Panc1 (cell line): ENCODE data around the gene DUS1L. TPM values are rescaled to one million over a fixed set of nuclear protein-coding genes. Genes with fewer than 3 reads are reported as not detected.

Experiments
- ATAC-seq: fragments of 200-7000 bp; cut with Tn5 transposase; 2 replicates; pipeline ENCODE4 v1.9.1; 2020; ENCODE audit warnings: mild to moderate bottlenecking, moderate library complexity
- BruUV-seq: library from RNA; stranded (reverse); fragments of 400-500 nt; replicated peaks from 2 replicates; lab custom pipeline; 2021; lab: Mats Ljungman, UMichigan
- CTCF ChIA-PET: fragments of 300-600 bp; sonication (Branson Sonifier 250); formaldehyde crosslinking; loops from one replicate; lab custom pipeline; 2022; ENCODE audit warnings: antibody characterized with exemption; lab: Charles Lee
- POLR2A ChIA-PET: fragments of 300-600 bp; sonication (Branson Sonifier 250); formaldehyde crosslinking; loops from one replicate; lab custom pipeline; 2022; ENCODE audit warnings: antibody characterized with exemption; lab: Charles Lee
- DNase-seq: peaks from one replicate; pipeline ENCODE4 v3.0.0-alpha.2; 2010; ENCODE audit warnings: low read depth, low spot score
- H3K27ac ChIP-seq: 2 replicates; pipeline ENCODE4 v1.5.1; 2011; ENCODE audit warnings: mild to moderate bottlenecking, low read length, inconsistent platforms
- H3K27me3 ChIP-seq: fragments of 200-500 bp; sonication (Bioruptor generic); 2 replicates; pipeline ENCODE4 v1.6.0; 2014; ENCODE audit warnings: low read length, inconsistent platforms; ENCODE audit not compliant: control insufficient read depth, insufficient read depth
- H3K36me3 ChIP-seq: fragments of 200-500 bp; sonication (Bioruptor generic); 2 replicates; pipeline ENCODE4 v1.5.1; 2014; ENCODE audit warnings: inconsistent platforms, mild to moderate bottlenecking, low read length, moderate library complexity; ENCODE audit not compliant: control insufficient read depth, insufficient read depth
- H3K4me1 ChIP-seq: 2 replicates; pipeline ENCODE4 v1.5.1; 2011; ENCODE audit warnings: inconsistent platforms, mild to moderate bottlenecking, low read length, moderate library complexity; ENCODE audit not compliant: control insufficient read depth, insufficient read depth
- H3K4me3 ChIP-seq, 2 experiments: 2 replicates each; pipeline ENCODE4 v1.5.1; 2011 to 2012; ENCODE audit warnings: low read depth in 2 of 2, low read length in 2 of 2, mild to moderate bottlenecking in 2 of 2, inconsistent platforms in 1 of 2, moderate library complexity in 1 of 2
- H3K9me3 ChIP-seq: fragments of 200-500 bp; sonication (Bioruptor generic); 2 replicates; pipeline ENCODE4 v1.5.1; 2014; ENCODE audit warnings: low read depth, mild to moderate bottlenecking, inconsistent platforms, low read length, moderate library complexity; ENCODE audit not compliant: control insufficient read depth, insufficient read depth
- POLR2AphosphoS5 ChIP-seq: IDR thresholded peaks from 2 replicates; pipeline ENCODE4 v1.6.1; 2012; ENCODE audit warnings: mild to moderate bottlenecking, low read depth, low read length, moderate library complexity
- SIN3A ChIP-seq: IDR thresholded peaks from 2 replicates; pipeline ENCODE4 v1.6.1; 2012; ENCODE audit warnings: low read depth, mild to moderate bottlenecking, low read length, moderate library complexity, borderline replicate concordance; ENCODE audit not compliant: insufficient read depth
- TCF7L2 ChIP-seq: IDR thresholded peaks from 2 replicates; pipeline ENCODE4 v1.6.1; 2011; ENCODE audit warnings: mild to moderate bottlenecking, low read depth, low read length, inconsistent platforms
- in situ Hi-C: cut with HindIII; loops from 2 replicates; pipeline ENCODE4 v1.10.0; 2016; ENCODE audit warnings: low sequenced_read_pairs, low pct_unique_long_range_greater_than_20kb
- intact Hi-C: fragments of 100-400 bp; cut with micrococcal nuclease; formaldehyde crosslinking; loops from one replicate; pipeline ENCODE4 v1.10.0; 2022; ENCODE audit not compliant: unreplicated experiment
- total RNA-seq: library from RNA; stranded (reverse); gene quantifications from one replicate; pipeline ENCODE4 v1.2.1, GENCODE V29; 2021; ENCODE audit not compliant: unreplicated experiment
- TF ChIP-seq, protein P1 (sequence below): fragments of 450-650 bp; IDR thresholded peaks from 2 replicates; pipeline ENCODE4 v1.5.1; 2017; ENCODE audit warnings: mild to moderate bottlenecking
- TF ChIP-seq, protein P2 (sequence below), 2 experiments: IDR thresholded peaks; 2 replicates each; pipeline ENCODE4 v1.6.1; 2011 to 2012; ENCODE audit warnings: low read depth in 2 of 2, control low read depth in 1 of 2, low read length in 1 of 2, mild to moderate bottlenecking in 1 of 2, moderate library complexity in 1 of 2; ENCODE audit not compliant: insufficient read depth in 1 of 2

The DUS1L gene
- total RNA-seq, 1 experiment from 2014 or later = 115 TPM

DNA sequence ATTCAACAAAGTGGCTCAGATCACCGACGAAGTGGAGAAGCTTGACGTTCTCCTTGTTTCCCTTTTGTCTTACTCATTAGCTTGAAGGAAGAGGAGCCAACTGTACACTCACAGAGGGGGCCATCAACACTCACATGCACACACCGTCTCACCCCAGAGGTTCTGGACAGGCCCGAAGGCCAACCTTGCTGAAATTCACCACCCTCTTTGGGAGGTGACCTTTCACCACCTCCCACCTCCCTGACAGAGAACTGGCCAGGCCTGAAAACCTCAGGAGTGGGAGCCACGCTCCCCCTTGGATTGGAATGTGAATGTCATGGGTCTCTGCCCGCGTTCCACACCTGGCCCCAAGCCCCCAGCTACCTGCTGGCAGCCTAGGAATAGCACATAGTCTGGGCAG is 30.1 kb downstream of the DUS1L start:
- in situ Hi-C loops = no loop called here

DNA sequence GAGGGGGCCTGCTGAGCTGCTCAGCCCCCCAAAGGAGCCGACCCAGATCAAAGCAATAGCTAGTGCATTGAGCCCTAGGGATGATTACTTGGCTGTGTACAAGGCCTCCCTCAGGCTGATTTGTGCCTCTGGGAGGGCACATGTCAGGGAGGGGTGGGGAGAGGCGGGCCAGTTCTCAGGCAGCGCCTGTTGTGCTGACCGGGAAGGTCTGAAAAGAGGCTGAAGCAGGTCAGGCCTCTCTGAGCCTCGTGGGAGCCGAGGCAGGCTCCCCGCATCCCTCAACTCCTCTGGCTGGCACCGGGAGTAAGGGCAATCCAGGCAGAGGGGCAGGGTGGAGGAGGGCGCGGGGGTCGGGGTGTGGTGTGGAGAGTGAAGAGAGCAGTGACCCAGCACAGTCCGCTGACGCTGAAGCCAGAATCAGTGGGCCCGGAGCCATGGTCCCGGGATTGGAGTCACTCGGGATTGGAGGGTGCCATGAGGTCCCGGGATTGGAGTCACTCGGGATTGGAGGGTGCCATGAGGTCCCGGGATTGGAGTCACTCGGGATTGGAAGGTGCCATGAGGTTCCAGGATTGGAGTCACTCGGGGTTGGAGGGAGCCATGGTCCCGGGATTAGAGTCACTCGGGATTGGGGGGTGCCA is 31.1 kb downstream of the DUS1L start:
- no TSS peak for BruUV-seq
- in situ Hi-C loops (no loop called here), intact Hi-C loops (no loop called here)
- ChIA-PET CTCF (no interaction called here), POLR2A (no interaction called here)
- Histone ChIP-seq H3K9me3 (no peaks in the 10 kb centered on the region), H3K27me3 (no peaks in the 10 kb centered on the region), H3K4me3 (no peak overlapping the region), H3K27ac (no peak overlapping the region), H3K4me1 (peaks cover 21% of the 10 kb centered on the region), H3K36me3 (peaks cover 2% of the 10 kb centered on the region; the same call in 1 of the 2 replicates)
- ATAC-seq = no peak
- TF ChIP-seq POLR2AphosphoS5 = no peak
- TF ChIP-seq, protein P1, sequence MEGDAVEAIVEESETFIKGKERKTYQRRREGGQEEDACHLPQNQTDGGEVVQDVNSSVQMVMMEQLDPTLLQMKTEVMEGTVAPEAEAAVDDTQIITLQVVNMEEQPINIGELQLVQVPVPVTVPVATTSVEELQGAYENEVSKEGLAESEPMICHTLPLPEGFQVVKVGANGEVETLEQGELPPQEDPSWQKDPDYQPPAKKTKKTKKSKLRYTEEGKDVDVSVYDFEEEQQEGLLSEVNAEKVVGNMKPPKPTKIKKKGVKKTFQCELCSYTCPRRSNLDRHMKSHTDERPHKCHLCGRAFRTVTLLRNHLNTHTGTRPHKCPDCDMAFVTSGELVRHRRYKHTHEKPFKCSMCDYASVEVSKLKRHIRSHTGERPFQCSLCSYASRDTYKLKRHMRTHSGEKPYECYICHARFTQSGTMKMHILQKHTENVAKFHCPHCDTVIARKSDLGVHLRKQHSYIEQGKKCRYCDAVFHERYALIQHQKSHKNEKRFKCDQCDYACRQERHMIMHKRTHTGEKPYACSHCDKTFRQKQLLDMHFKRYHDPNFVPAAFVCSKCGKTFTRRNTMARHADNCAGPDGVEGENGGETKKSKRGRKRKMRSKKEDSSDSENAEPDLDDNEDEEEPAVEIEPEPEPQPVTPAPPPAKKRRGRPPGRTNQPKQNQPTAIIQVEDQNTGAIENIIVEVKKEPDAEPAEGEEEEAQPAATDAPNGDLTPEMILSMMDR = no peak
- TF ChIP-seq, protein P2, sequence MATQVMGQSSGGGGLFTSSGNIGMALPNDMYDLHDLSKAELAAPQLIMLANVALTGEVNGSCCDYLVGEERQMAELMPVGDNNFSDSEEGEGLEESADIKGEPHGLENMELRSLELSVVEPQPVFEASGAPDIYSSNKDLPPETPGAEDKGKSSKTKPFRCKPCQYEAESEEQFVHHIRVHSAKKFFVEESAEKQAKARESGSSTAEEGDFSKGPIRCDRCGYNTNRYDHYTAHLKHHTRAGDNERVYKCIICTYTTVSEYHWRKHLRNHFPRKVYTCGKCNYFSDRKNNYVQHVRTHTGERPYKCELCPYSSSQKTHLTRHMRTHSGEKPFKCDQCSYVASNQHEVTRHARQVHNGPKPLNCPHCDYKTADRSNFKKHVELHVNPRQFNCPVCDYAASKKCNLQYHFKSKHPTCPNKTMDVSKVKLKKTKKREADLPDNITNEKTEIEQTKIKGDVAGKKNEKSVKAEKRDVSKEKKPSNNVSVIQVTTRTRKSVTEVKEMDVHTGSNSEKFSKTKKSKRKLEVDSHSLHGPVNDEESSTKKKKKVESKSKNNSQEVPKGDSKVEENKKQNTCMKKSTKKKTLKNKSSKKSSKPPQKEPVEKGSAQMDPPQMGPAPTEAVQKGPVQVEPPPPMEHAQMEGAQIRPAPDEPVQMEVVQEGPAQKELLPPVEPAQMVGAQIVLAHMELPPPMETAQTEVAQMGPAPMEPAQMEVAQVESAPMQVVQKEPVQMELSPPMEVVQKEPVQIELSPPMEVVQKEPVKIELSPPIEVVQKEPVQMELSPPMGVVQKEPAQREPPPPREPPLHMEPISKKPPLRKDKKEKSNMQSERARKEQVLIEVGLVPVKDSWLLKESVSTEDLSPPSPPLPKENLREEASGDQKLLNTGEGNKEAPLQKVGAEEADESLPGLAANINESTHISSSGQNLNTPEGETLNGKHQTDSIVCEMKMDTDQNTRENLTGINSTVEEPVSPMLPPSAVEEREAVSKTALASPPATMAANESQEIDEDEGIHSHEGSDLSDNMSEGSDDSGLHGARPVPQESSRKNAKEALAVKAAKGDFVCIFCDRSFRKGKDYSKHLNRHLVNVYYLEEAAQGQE (IDR thresholded peaks at IDR 0.05; ENCODE audit: insufficient read depth in 1 of 2, low read depth in 2 of 2, low read length in 1 of 2) = no peak
- TF ChIP-seq SIN3A = no peak
- no peak for TF ChIP-seq TCF7L2
- DNase-seq = no peak

More for the DNA sequence above, 30.1 kb downstream of the DUS1L start:
- Histone ChIP-seq H3K27me3 (no peaks in the 10 kb centered on the region), H3K36me3 (peaks cover 2% of the 10 kb centered on the region; the same call in 1 of the 2 replicates), H3K4me3 (no peak overlapping the region), H3K27ac (no peak overlapping the region), H3K4me1 (peaks cover 19% of the 10 kb centered on the region), H3K9me3 (no peaks in the 10 kb centered on the region)
- ChIA-PET POLR2A (no interaction called here), CTCF (interaction anchor here (1.0 kb wide), 1 partner anchor 76 kb away, joined by 3 read pairs; no protein-coding TSS in a partner anchor)
- TF ChIP-seq, protein P2 (IDR thresholded peaks at IDR 0.05; ENCODE audit: insufficient read depth in 1 of 2, low read depth in 2 of 2, low read length in 1 of 2) = no peak
- TF ChIP-seq TCF7L2 (no peak), POLR2AphosphoS5 (no peak), SIN3A (no peak)
- TF ChIP-seq, protein P1 = no peak
- no peak for DNase-seq
- no peak for ATAC-seq
- no TSS peak for BruUV-seq
- intact Hi-C loops = no loop called here
